Stimulated activated CD4-positive, alpha-beta T cell treated with anti-CD3 and anti-CD28 coated beads, Interleukin-12 subunit alpha, Interleukin-12 subunit beta, amount 100 ng/mL, for 4 hours (primary cell): ENCODE measurements around the gene DDX28.

Experiments used
- DNase-seq: peaks from one replicate; pipeline ENCODE4 v3.0.0-alpha.2; 2020

Gene DDX28

GRCh38 chr16:68022728-68023537, at the start of gene DDX28, which contains the start of gene DUS2:
Gene DDX28, minus strand, starts transcription at chr16:68023232. Its CDS starts 30 bp downstream, at chr16:68023202.
Gene DUS2, plus strand, starts transcription at chr16:68023284. Its CDS starts 14,740 bp downstream, at chr16:68038024.
- DNase-seq: peak; percentile 94

GRCh38 chr16:68072038-68072695, 49.1 kb upstream of the DDX28 start:
- DNase-seq: no peak

GRCh38 chr16:68071518-68071901, 48.5 kb upstream of the DDX28 start:
- DNase-seq: no peak

- no peak for DNase-seq
These were observed 47.9 kb upstream of the DDX28 start for GRCh38 chr16:68070806-68071517.

GRCh38 chr16:68070249-68070730, 47.3 kb upstream of the DDX28 start:
- DNase-seq: no peak

GRCh38 chr16:68069511-68070248, 46.6 kb upstream of the DDX28 start:
- DNase-seq: no peak

GRCh38 chr16:68068926-68069325, 45.9 kb upstream of the DDX28 start:
- no peak for DNase-seq

GRCh38 chr16:68066763-68067162, 43.7 kb upstream of the DDX28 start:
- DNase-seq: no peak

- no peak for DNase-seq
These were observed 42.8 kb upstream of the DDX28 start for GRCh38 chr16:68065716-68066305.

- peak; percentile 64 for DNase-seq
These were observed 41.8 kb upstream of the DDX28 start for GRCh38 chr16:68064791-68065365.

GRCh38 chr16:68062910-68063393, 39.9 kb upstream of the DDX28 start:
- no peak for DNase-seq

- no peak for DNase-seq
These were observed 38.4 kb upstream of the DDX28 start for GRCh38 chr16:68061396-68061795.

GRCh38 chr16:68059804-68060203, 36.8 kb upstream of the DDX28 start:
- DNase-seq: no peak

GRCh38 chr16:68055395-68055794, 32.4 kb upstream of the DDX28 start:
- DNase-seq: no peak

- no peak for DNase-seq
These were observed 26.4 kb upstream of the DDX28 start for GRCh38 chr16:68049449-68049848.

GRCh38 chr16:68047987-68048386, 25.0 kb upstream of the DDX28 start:
- DNase-seq: no peak

- DNase-seq: no peak
These were observed 23.1 kb upstream of the DDX28 start for GRCh38 chr16:68046106-68046505.

GRCh38 chr16:68041783-68042182, 18.8 kb upstream of the DDX28 start:
- no peak for DNase-seq

GRCh38 chr16:68040506-68041288, 17.7 kb upstream of the DDX28 start:
- DNase-seq: peak; percentile 86

- no peak for DNase-seq
These were observed 15.0 kb upstream of the DDX28 start for GRCh38 chr16:68037841-68038597.
